Measurements from ENCODE around the gene PWWP2A. TPM values are rescaled to one million over a fixed set of nuclear protein-coding genes. Genes with fewer than 3 reads are reported as not detected.
"Not testable (repeated sequence)": the region's sequence is repeated elsewhere in the genome, so short reads cannot be mapped to it uniquely, and the experiment has no call there.

PWWP2A gene
- total RNA-seq, 1 experiment from 2014 or later, result 41.4 TPM

DNA sequence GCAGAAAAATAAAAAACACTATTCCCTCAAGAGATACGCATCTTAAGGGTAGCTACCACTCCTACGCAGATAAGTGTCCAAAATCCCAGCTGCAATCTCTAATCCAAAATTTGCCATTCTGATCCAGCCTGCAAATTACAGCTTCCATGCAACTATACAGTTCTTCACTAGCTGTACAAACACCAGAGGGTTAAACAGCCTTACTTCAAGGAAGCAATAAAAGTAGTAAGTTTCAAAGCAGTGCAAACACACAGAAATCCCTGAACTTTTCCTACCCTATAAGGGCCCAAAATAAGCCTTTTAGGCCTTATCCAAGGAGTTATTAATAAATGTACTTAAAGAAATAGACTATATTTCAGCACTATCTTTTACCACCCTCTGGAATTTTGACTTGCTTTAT lies 39.5 kb downstream of the PWWP2A start:
- Histone ChIP-seq H3K4me3 (no peak overlapping the region), H3K36me3 (peaks cover 35% of the 10 kb centered on the region), H3K27ac (no peak overlapping the region)

GRCh38 chr5:160076997-160077396 lies 42.3 kb downstream of the PWWP2A start:
- no peak for DNase-seq (ENCODE audit: low read depth in 1 of 2, low spot score in 2 of 2)
- Histone ChIP-seq H3K36me3 (peaks cover 35% of the 10 kb centered on the region), H3K9me3 (replicated peaks) (no peaks in the 10 kb centered on the region), H3K27ac (no peak overlapping the region), H3K4me3 (no peak overlapping the region), H3K4me1 (replicated peaks) (peaks cover 19% of the 10 kb centered on the region), H3K27me3 (replicated peaks) (no peaks in the 10 kb centered on the region)

More for the DNA sequence above, 39.5 kb downstream of the PWWP2A start:
- Histone ChIP-seq H3K27me3 (replicated peaks) (no peaks in the 10 kb centered on the region), H3K4me1 (replicated peaks) (peaks cover 45% of the 10 kb centered on the region), H3K9me3 (replicated peaks) (no peaks in the 10 kb centered on the region)
- peak in 1 of 2 experiments; percentile 5 for DNase-seq (ENCODE audit: low read depth in 1 of 2, low spot score in 2 of 2)

DNA sequence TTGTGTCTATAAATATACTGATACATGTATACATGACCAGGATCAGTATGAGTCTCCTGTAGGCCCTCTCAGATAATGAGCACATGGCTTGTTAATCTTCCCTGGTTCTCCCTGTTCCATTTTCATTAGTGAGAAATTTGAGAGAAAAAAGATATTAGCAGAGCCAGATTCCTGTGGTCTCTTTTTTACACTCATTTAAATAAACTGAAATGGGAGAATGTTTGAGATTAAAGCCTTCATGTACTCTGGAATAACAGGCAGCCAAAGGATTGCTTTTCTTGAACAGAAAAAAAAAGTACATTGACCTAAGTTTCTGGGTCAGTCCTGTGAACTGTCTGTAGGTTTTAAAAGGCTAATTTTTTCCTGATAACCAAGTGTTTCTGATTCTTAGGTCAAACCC lies 44.2 kb downstream of the PWWP2A start:
- 0 out of 2 replicates have a peak, but pooled peaks cover 4% of the 10 kb centered on the region for H3K4me1 ChIP-seq (replicated peaks)

GRCh38 chr5:160071916-160072315 lies 47.3 kb downstream of the PWWP2A start:
- H3K36me3 ChIP-seq, result no peaks in the 10 kb centered on the region; the same call in 1 of the 2 replicates
- no peak overlapping the region for H3K4me3 ChIP-seq
- DNase-seq (ENCODE audit: low read depth in 1 of 2, low spot score in 2 of 2), result no peak
- H3K9me3 ChIP-seq (replicated peaks), result no peaks in the 10 kb centered on the region
- no peaks in the 10 kb centered on the region for H3K27me3 ChIP-seq (replicated peaks)
- no peak overlapping the region for H3K27ac ChIP-seq
- no peaks in the 10 kb centered on the region for H3K4me1 ChIP-seq (replicated peaks)

More for the DNA sequence above, 44.2 kb downstream of the PWWP2A start:
- Histone ChIP-seq H3K36me3 (peaks cover 27% of the 10 kb centered on the region), H3K27ac (no peak overlapping the region), H3K27me3 (replicated peaks) (no peaks in the 10 kb centered on the region), H3K9me3 (replicated peaks) (no peaks in the 10 kb centered on the region), H3K4me3 (no peak overlapping the region)
- peak; percentile 2 to 20 for DNase-seq (ENCODE audit: low read depth in 1 of 2, low spot score in 2 of 2)

DNA sequence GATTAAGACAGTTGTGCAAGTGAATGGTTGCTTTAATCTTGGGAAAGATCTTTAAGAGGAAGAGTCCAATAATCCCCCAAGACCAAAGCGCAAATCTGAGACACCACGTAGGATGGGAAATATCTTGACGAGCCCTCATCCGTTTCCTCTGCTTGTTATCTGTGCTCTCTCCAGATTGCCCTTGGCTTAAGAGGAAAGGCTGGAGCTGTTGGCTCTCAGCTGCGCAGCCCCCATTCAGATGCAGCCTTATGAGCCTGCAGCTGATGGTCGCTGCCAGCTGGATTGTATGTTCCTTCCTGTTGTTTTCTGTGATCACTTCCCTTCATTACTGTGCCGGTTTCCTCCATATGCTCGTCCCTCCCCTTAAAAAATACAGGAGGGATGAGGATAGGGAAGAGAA lies 47.7 kb downstream of the PWWP2A start:
- Histone ChIP-seq H3K4me3 (no peak overlapping the region), H3K36me3 (no peaks in the 10 kb centered on the region; the same call in 1 of the 2 replicates), H3K9me3 (replicated peaks) (no peaks in the 10 kb centered on the region), H3K27me3 (replicated peaks) (no peaks in the 10 kb centered on the region), H3K4me1 (replicated peaks) (no peaks in the 10 kb centered on the region), H3K27ac (no peak overlapping the region)
- DNase-seq (ENCODE audit: low read depth in 1 of 2, low spot score in 2 of 2), result no peak

GRCh38 chr5:160069120-160069519 lies 50.1 kb downstream of the PWWP2A start:
- not testable (repeated sequence) for H3K4me3 ChIP-seq; H3K9me3 ChIP-seq (replicated peaks); H3K4me1 ChIP-seq (replicated peaks); H3K27ac ChIP-seq; H3K27me3 ChIP-seq (replicated peaks); DNase-seq (ENCODE audit: low read depth in 1 of 2, low spot score in 2 of 2)
- H3K36me3 ChIP-seq, result peaks cover 18% of the 10 kb centered on the region

DNA sequence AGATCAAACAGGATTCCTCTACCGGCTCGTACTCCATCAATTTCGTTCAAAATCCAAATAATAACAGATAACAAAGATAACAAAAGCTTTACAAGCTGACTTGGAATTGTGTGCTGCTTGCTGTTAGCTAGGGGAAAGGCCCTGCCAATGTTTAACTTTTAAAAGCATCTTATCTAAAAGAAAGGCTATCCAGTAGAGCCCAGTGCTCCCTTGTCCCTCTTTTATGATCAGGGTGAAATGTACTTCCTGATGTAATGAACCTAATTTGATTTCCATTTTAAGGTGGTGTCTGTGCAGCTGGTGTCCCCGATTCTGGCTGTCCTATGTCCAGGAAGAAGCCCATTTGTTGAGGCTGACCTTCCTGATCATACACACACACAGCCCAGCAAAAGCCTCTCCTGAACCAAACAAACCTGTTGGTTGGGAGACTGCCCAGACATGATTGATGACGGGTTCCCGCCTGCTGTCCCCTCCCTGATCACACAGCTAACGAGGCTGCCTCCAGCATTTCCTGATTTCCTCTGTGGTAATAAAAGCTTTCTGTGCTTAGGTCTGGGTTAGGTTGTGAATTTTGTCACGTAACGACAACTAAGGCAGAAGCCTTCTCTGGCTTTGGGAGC lies 54.1 kb downstream of the PWWP2A start:
- Histone ChIP-seq H3K36me3 (peaks cover 46% of the 10 kb centered on the region), H3K4me3 (no peak overlapping the region), H3K27me3 (replicated peaks) (no peaks in the 10 kb centered on the region), H3K4me1 (replicated peaks) (no peaks in the 10 kb centered on the region), H3K27ac (no peak overlapping the region), H3K9me3 (replicated peaks) (no peaks in the 10 kb centered on the region)
- no peak for DNase-seq (ENCODE audit: low read depth in 1 of 2, low spot score in 2 of 2)

GRCh38 chr5:160064417-160064810 lies 54.8 kb downstream of the PWWP2A start:
- no peak overlapping the region for H3K27ac ChIP-seq
- peaks cover 46% of the 10 kb centered on the region for H3K36me3 ChIP-seq

DNA sequence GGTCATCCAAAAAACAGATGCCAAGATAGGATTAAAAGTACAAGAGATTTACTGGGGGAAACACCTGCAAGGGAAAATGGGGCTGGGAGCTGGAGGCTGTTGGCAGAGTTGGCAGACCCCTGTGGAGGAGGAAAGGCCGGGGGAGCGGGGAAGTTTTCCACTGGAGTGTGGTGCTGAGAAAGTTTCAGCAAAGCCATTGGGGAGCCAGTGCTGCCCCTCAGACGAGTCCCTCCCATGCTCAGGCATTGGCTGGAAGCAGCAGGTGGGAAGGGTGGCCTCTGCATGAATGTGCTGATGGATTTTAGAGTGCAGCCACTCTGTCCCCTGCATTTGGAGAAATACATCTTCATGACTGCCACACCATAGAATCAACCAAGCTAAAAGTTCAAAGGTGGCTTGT lies 57.5 kb downstream of the PWWP2A start:
- Histone ChIP-seq H3K9me3 (replicated peaks) (peaks cover 3% of the 10 kb centered on the region; the same call in 1 of the 2 replicates), H3K36me3 (peaks cover 65% of the 10 kb centered on the region), H3K27ac (no peak overlapping the region), H3K4me1 (replicated peaks) (no peaks in the 10 kb centered on the region), H3K4me3 (no peak overlapping the region), H3K27me3 (replicated peaks) (no peaks in the 10 kb centered on the region)
- no peak for DNase-seq (ENCODE audit: low read depth in 1 of 2, low spot score in 2 of 2)

More at GRCh38 chr5:160064417-160064810, 54.8 kb downstream of the PWWP2A start:
- Histone ChIP-seq H3K4me3 (no peak overlapping the region), H3K9me3 (replicated peaks) (no peaks in the 10 kb centered on the region), H3K27me3 (replicated peaks) (no peaks in the 10 kb centered on the region), H3K4me1 (replicated peaks) (no peaks in the 10 kb centered on the region)
- no peak for DNase-seq (ENCODE audit: low read depth in 1 of 2, low spot score in 2 of 2)

DNA sequence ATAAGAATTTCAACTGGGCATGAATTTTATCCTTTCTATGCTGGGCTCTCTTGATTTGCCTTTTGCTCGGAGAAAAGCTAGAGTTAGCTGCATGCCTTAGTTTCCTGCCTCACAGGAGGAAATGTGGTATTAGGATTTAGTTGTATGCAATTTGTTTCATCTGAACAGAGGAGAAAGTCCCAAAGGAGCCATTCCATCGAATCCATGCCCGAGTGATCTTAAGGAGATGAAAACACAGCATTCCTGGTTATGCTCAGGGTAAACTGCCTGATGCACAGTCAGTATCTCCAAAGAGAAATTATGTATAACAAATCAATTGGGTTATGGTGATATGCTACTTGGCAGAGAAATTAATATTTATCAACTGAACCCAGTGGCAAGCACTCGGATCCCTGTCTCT lies 59.2 kb downstream of the PWWP2A start:
- H3K27ac ChIP-seq, result no peak overlapping the region
- H3K4me1 ChIP-seq (replicated peaks), result peaks cover 2% of the 10 kb centered on the region
- no peak for DNase-seq (ENCODE audit: low read depth in 1 of 2, low spot score in 2 of 2)
- H3K36me3 ChIP-seq, result peaks cover 71% of the 10 kb centered on the region
- no peak overlapping the region for H3K4me3 ChIP-seq
- H3K27me3 ChIP-seq (replicated peaks), result no peaks in the 10 kb centered on the region
- H3K9me3 ChIP-seq (replicated peaks), result peaks cover 3% of the 10 kb centered on the region; the same call in 1 of the 2 replicates

DNA sequence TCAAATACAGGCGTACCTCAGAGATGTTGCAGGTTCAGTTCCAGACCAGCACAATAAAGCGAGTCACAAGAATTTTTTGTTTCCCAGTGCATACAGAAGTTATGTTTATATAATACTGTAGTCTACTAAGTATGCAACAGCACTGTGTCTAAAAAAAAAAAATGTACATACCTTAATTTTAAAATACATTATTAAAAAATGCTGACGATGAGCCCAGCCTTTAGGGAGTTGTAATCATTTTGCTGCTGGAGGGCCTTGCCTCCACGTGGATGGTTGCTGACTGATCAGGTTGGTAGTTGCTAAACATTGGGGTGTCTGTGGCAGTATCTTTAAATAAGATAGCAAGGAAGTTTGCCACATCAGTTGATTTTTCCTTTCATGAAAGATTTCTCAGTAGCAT lies 62.0 kb downstream of the PWWP2A start:
- H3K4me3 ChIP-seq, result no peak overlapping the region
- H3K27me3 ChIP-seq (replicated peaks), result no peaks in the 10 kb centered on the region
- peaks cover 17% of the 10 kb centered on the region for H3K4me1 ChIP-seq (replicated peaks)
- no peak for DNase-seq (ENCODE audit: low read depth in 1 of 2, low spot score in 2 of 2)
- peaks cover 79% of the 10 kb centered on the region for H3K36me3 ChIP-seq
- no peak overlapping the region for H3K27ac ChIP-seq
- H3K9me3 ChIP-seq (replicated peaks), result peaks cover 3% of the 10 kb centered on the region; the same call in 1 of the 2 replicates

DNA sequence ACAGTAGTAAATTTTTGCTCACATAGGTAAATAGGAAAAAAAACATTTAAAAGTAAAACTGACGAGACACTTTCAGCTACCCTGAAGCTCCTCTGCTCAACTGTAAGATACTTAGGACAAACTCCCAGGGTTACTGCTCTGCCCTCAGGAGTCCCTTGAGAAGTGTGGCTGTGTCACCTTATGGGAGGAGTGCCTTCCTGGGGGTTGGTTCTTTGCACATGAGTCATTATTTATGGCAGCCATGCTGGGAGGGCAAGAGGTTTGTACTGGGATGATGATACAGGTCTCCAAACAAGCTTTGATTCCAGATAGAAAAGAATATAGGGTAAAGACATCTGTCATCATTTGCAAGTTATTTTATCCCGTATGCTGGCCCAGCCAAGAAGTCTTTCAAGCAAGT lies 64.4 kb downstream of the PWWP2A start:
- DNase-seq (ENCODE audit: low read depth in 1 of 2, low spot score in 2 of 2), result peak; percentile 55 to 69
- Histone ChIP-seq H3K27me3 (replicated peaks) (no peaks in the 10 kb centered on the region), H3K4me1 (replicated peaks) (peaks cover 17% of the 10 kb centered on the region), H3K4me3 (no peak overlapping the region), H3K36me3 (peaks cover 75% of the 10 kb centered on the region), H3K27ac (peak overlapping the region; percentile 51), H3K9me3 (replicated peaks) (peaks cover 3% of the 10 kb centered on the region; the same call in 1 of the 2 replicates)

GRCh38 chr5:160054047-160054446 lies 65.2 kb downstream of the PWWP2A start:
- Histone ChIP-seq H3K4me3 (no peak overlapping the region), H3K27me3 (replicated peaks) (no peaks in the 10 kb centered on the region), H3K27ac (peak overlapping the region; percentile 51), H3K9me3 (replicated peaks) (peaks cover 3% of the 10 kb centered on the region; the same call in 1 of the 2 replicates), H3K4me1 (replicated peaks) (peaks cover 17% of the 10 kb centered on the region), H3K36me3 (peaks cover 83% of the 10 kb centered on the region)
- DNase-seq (ENCODE audit: low read depth in 1 of 2, low spot score in 2 of 2), result peak in 1 of 2 experiments; percentile 60

DNA sequence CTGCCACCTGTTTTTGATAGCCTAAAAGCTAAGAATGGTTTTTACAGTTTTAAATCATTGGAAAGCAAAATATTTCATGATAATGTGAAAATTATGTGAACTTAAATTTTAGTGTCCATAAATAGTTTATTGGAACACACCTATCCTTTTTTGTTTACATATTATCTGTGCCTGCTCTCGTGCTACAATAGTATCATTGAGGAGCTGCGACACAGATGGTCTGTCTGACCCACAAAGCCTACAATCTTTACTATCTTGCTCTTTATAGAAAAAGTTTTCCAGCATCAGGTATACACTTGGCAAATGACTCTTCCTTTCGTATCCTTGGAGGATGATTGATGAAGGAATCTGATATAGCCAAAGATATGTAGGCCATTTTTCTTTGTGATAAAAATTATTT lies 70.2 kb downstream of the PWWP2A start:
- peaks cover 58% of the 10 kb centered on the region for H3K36me3 ChIP-seq
- H3K27ac ChIP-seq, result no peak overlapping the region
- no peaks in the 10 kb centered on the region for H3K27me3 ChIP-seq (replicated peaks)
- peaks cover 5% of the 10 kb centered on the region for H3K4me1 ChIP-seq (replicated peaks)
- H3K9me3 ChIP-seq (replicated peaks), result no peaks in the 10 kb centered on the region
- H3K4me3 ChIP-seq, result no peak overlapping the region
- no peak for DNase-seq (ENCODE audit: low read depth in 1 of 2, low spot score in 2 of 2)

Data from SJSA1 (cell line).